Fibroblast of the aortic adventitia (primary cell): Measurements from ENCODE around the gene MGME1. TPM values are rescaled to one million over a fixed set of nuclear protein-coding genes. Genes with fewer than 3 reads are reported as not detected.

Experiments
- DNase-seq: peaks from one replicate; pipeline ENCODE4 v3.0.0-alpha.2; 2010; ENCODE audit warnings: low read depth
- H3K4me3 ChIP-seq: 2 replicates; pipeline ENCODE4 v1.5.1; 2011; ENCODE audit warnings: low read depth, mild to moderate bottlenecking, control low read depth, low read length, moderate library complexity
- CTCF ChIP-seq: IDR thresholded peaks from 2 replicates; pipeline ENCODE4 v1.5.1; 2011; ENCODE audit warnings: mild to moderate bottlenecking, low read length, control low read depth, inconsistent platforms; ENCODE audit not compliant: insufficient read depth
- total RNA-seq: library from RNA; depleted of rRNA; stranded (reverse); fragments of >200 nt; gene quantifications from 2 replicates; pipeline ENCODE4 v1.2.3, GENCODE V29; 2012; ENCODE audit warnings: low replicate concordance

Gene MGME1
- total RNA-seq, 1 donor: 18.6 TPM

GRCh38 chr20:17952692-17953684 is 15.8 kb upstream of the MGME1 start:
- DNase-seq: no peak
- no peak for TF ChIP-seq CTCF
- no peak overlapping the region for H3K4me3 ChIP-seq

- no peak for TF ChIP-seq CTCF
- no peak for DNase-seq
- H3K4me3 ChIP-seq: no peak overlapping the region
Observed at GRCh38 chr20:17953935-17954334, 14.9 kb upstream of the MGME1 start.

GRCh38 chr20:17955302-17955701 is 13.5 kb upstream of the MGME1 start:
- DNase-seq: no peak
- TF ChIP-seq CTCF: no peak
- no peak overlapping the region for H3K4me3 ChIP-seq

- TF ChIP-seq CTCF: no peak
- H3K4me3 ChIP-seq: no peak overlapping the region
- DNase-seq: no peak
Observed at GRCh38 chr20:17956099-17956685, 12.6 kb upstream of the MGME1 start.

GRCh38 chr20:17957505-17958363 is 11.1 kb upstream of the MGME1 start:
- H3K4me3 ChIP-seq: no peak overlapping the region
- no peak for DNase-seq
- TF ChIP-seq CTCF: no peak

- DNase-seq: no peak
- TF ChIP-seq CTCF: peak; percentile 32
- no peak overlapping the region for H3K4me3 ChIP-seq
Observed at GRCh38 chr20:17958373-17959256, 10.2 kb upstream of the MGME1 start.
